Activated T-helper 9 cell treated with anti-CD3 and anti-CD28 coated beads, Interleukin-2, amount 50 U/mL, for 16 hours (primary cell): ENCODE measurements around the gene SCN2A.

Experiments used
- DNase-seq: peaks from one replicate; pipeline ENCODE4 v3.0.0-alpha.2; 2020; ENCODE audit warnings: low read depth

Gene SCN2A

GRCh38 chr2:165420231-165420630, 181.0 kb downstream of the SCN2A start:
- no peak for DNase-seq

GRCh38 chr2:165423081-165423480, 183.9 kb downstream of the SCN2A start:
- DNase-seq: no peak

- DNase-seq: no peak
Measured at GRCh38 chr2:165425556-165425955, 186.3 kb downstream of the SCN2A start.

- DNase-seq: no peak
Measured at GRCh38 chr2:165427686-165428085, 188.5 kb downstream of the SCN2A start.

- no peak for DNase-seq
Measured at GRCh38 chr2:165428926-165429325, 189.7 kb downstream of the SCN2A start.

GRCh38 chr2:165431014-165431413, 191.8 kb downstream of the SCN2A start:
- DNase-seq: no peak

- DNase-seq: no peak
Measured at GRCh38 chr2:165432234-165432966, 193.2 kb downstream of the SCN2A start.

- no peak for DNase-seq
Measured at GRCh38 chr2:165434865-165435496, 195.8 kb downstream of the SCN2A start.

- no peak for DNase-seq
Measured at GRCh38 chr2:165435611-165436010, 196.4 kb downstream of the SCN2A start.

- DNase-seq: no peak
Measured at GRCh38 chr2:165436559-165436958, 197.3 kb downstream of the SCN2A start.

- DNase-seq: no peak
Measured at GRCh38 chr2:165440367-165440766, 201.2 kb downstream of the SCN2A start.
